Bronchus fibroblast of lung (primary cell): ENCODE data around the gene IMP4. TPM values are rescaled to one million over a fixed set of nuclear protein-coding genes. Genes with fewer than 3 reads are reported as not detected.

Experiments
- total RNA-seq: library from RNA; depleted of rRNA; stranded (reverse); fragments of >200 nt; gene quantifications from 2 replicates; pipeline ENCODE4 v1.2.3, GENCODE V29; 2015

IMP4 gene, protein sequence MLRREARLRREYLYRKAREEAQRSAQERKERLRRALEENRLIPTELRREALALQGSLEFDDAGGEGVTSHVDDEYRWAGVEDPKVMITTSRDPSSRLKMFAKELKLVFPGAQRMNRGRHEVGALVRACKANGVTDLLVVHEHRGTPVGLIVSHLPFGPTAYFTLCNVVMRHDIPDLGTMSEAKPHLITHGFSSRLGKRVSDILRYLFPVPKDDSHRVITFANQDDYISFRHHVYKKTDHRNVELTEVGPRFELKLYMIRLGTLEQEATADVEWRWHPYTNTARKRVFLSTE
- 116 and 132 TPM in 2 replicates for total RNA-seq

GRCh38 chr2:130342533-130343275 lies at the start of gene IMP4:
TSS of gene IMP4 (plus strand) at chr2:130342897. CDS start at chr2:130342933, 36 bp downstream.

GRCh38 chr2:130355578-130356431 lies 13.1 kb downstream of the IMP4 start, which contains the start of gene PTPN18:
TSS of gene PTPN18 (plus strand) at chr2:130356056. CDS start at chr2:130356108, 52 bp downstream.

Other genes starting within 250 kb of the IMP4 start
- not detected in 2 replicates for gene POTEF, start 213.7 kb upstream of the IMP4 start, total RNA-seq
- 6.2 and 6.9 TPM in 2 replicates for gene CCDC74B, start 197.8 kb upstream of the IMP4 start, total RNA-seq
- gene SMPD4, start 161.3 kb upstream of the IMP4 start, total RNA-seq, result 57.5 and 60.9 TPM in 2 replicates
- 245 and 264 TPM in 2 replicates for gene MZT2B, start 160.6 kb upstream of the IMP4 start, total RNA-seq
- not detected in 2 replicates for gene TUBA3E, start 144.5 kb upstream of the IMP4 start, total RNA-seq
- 15.6 and 26.7 TPM in 2 replicates for gene PTPN18, start 13.2 kb downstream of the IMP4 start, total RNA-seq
- not detected in 2 replicates for gene POTEI, start 166.4 kb downstream of the IMP4 start, total RNA-seq
- not detected in 2 replicates for gene CFC1B, start 178.3 kb downstream of the IMP4 start, total RNA-seq